Activated CD4-positive, alpha-beta memory T cell treated with anti-CD3 and anti-CD28 coated beads, Interleukin-2, amount 10 ng/mL, durations not matched to agents 7 days and 5 days (primary cell): ENCODE data around the gene MEG3. TPM values are rescaled to one million over a fixed set of nuclear protein-coding genes. Genes with fewer than 3 reads are reported as not detected.

ENCODE experiments used
- CTCF ChIA-PET: fragments of 350-600 bp; sonication (Branson Sonifier 250); formaldehyde crosslinking; loops from one replicate; lab custom pipeline; 2021; ENCODE audit warnings: antibody characterized with exemption, inconsistent platforms; lab: Charles Lee
- POLR2A ChIA-PET: fragments of 350-600 bp; sonication (Branson Sonifier 250); formaldehyde crosslinking; loops from one replicate; lab custom pipeline; 2021; ENCODE audit warnings: antibody characterized with exemption; lab: Charles Lee
- DNase-seq: peaks from one replicate; pipeline ENCODE4 v3.0.0-alpha.2; 2020
- H3K27ac Mint-ChIP-seq: one replicate; pipeline ENCODE4 v1.8.0; 2021; ENCODE audit warnings: mild to moderate bottlenecking, mixed read lengths
- H3K27me3 Mint-ChIP-seq: one replicate; pipeline ENCODE4 v1.8.0; 2021; ENCODE audit warnings: mixed read lengths
- H3K36me3 Mint-ChIP-seq: one replicate; pipeline ENCODE4 v1.8.0; 2021; ENCODE audit warnings: low read depth, mixed read lengths
- H3K4me1 Mint-ChIP-seq: one replicate; pipeline ENCODE4 v1.8.0; 2021; ENCODE audit warnings: mixed read lengths
- H3K4me3 Mint-ChIP-seq: one replicate; pipeline ENCODE4 v1.8.0; 2021; ENCODE audit warnings: mild to moderate bottlenecking, mixed read lengths
- H3K9me3 Mint-ChIP-seq: one replicate; pipeline ENCODE4 v1.8.0; 2021; ENCODE audit warnings: mixed read lengths
- total RNA-seq, 2 experiments: library from RNA; stranded (reverse); gene quantifications; one replicate each; pipeline ENCODE4 v1.2.3, GENCODE V29; 2021

The MEG3 gene
- total RNA-seq, 2 experiments from 2014 or later = not detected

DNA sequence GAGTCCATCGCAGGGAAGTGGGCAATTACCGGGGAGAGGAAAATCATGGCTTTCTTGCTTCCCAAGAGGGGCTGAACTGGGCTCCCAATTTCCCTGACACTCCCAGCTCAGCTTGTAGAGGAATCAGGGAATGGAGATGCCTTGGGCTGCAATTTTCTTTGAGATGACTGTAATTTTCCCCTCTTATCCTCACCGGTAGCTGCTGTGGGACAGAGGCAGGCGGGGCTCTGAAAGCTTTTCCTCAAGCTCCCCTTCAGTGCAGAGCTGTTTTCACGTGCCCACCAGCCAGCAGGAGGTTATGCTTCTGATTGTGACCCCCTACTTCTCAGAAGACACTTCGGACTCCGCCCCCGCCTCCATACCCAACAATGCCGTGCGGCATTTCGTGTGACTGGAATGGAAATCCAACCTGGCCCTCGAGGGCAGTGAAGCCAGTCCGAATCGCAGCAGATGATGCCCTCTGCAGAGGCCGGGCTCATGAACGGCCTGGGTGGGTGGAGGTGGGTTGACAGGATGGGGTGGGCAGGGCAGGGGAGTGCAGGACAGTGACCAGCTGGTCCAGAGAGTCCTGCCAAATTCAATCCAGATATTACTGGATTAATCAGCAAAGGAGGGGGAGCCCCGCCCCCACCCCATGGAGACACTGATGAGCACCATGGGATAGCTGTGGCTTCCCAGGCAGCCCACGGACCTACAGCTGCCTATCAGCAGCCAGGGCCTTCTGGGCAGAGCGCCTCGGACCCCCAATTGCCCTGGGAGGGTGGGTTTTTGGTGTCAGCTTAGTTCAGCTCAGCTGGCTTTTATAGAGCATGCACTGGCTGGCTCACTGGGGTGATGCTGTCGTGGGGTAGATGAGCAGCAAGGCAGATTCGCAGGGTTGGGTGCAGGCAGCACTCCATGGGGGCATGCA, 40.0 kb downstream of the MEG3 start:
- H3K4me1 Mint-ChIP-seq = no peaks in the 10 kb centered on the region
- H3K36me3 Mint-ChIP-seq = no peaks in the 10 kb centered on the region
- no peak overlapping the region for H3K27ac Mint-ChIP-seq
- H3K4me3 Mint-ChIP-seq = no peak overlapping the region
- ChIA-PET CTCF (no interaction called here), POLR2A (no interaction called here)
- no peak for DNase-seq
- no peaks in the 10 kb centered on the region for H3K9me3 Mint-ChIP-seq
- H3K27me3 Mint-ChIP-seq = no peaks in the 10 kb centered on the region

- Mint-ChIP-seq H3K27ac (no peak overlapping the region), H3K36me3 (no peaks in the 10 kb centered on the region), H3K4me1 (no peaks in the 10 kb centered on the region), H3K27me3 (no peaks in the 10 kb centered on the region), H3K4me3 (no peak overlapping the region), H3K9me3 (no peaks in the 10 kb centered on the region)
- no peak for DNase-seq
- CTCF ChIA-PET = no interaction called here
- POLR2A ChIA-PET = no interaction called here
These were observed 41.0 kb downstream of the MEG3 start for GRCh38 chr14:100866666-100867630.

- no peaks in the 10 kb centered on the region for H3K4me1 Mint-ChIP-seq
- H3K27ac Mint-ChIP-seq = no peak overlapping the region
- H3K4me3 Mint-ChIP-seq = no peak overlapping the region
- H3K36me3 Mint-ChIP-seq = no peaks in the 10 kb centered on the region
- H3K9me3 Mint-ChIP-seq = no peaks in the 10 kb centered on the region
- ChIA-PET POLR2A (no interaction called here), CTCF (no interaction called here)
- H3K27me3 Mint-ChIP-seq = no peaks in the 10 kb centered on the region
- no peak for DNase-seq
These were observed 41.9 kb downstream of the MEG3 start for GRCh38 chr14:100867631-100868315.

DNA sequence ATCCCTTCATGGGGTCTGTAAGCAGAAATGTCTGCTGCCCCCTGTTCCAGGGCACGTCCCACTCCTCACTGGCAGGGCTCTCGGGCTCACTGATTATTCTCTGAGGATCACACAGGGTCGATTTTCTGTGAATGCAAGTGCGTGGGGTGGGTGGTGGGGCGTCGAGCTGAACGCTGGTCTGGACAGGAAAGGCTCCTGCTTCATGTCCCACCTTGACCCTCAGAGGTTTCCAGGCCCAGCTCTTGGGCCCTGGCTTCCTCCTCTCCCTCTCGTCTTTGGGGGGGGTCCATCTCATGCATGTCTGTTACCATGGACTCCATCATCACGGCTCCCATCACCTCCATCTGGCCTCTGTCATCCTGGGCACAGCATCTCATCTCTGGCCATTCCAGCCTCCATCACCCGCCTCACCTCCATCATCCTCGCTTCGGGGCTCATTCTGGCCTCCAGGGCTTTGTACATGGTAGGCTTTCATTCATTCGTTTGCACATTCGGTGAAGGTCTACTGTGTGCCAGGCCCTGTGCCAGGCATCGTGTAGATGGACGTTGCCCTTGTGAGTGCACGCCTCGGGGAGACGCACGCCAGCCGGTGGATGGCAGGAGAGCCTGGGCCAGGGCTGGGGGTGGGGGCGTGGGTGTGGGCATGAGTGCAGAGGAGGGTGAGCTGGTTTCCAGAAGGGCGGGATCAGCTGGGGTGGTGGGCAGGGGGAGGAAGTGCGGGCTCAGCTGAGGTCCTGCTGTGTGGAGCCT, 42.9 kb downstream of the MEG3 start:
- Mint-ChIP-seq H3K36me3 (no peaks in the 10 kb centered on the region), H3K27ac (no peak overlapping the region), H3K4me1 (no peaks in the 10 kb centered on the region), H3K4me3 (no peak overlapping the region), H3K27me3 (no peaks in the 10 kb centered on the region), H3K9me3 (peaks cover 5% of the 10 kb centered on the region)
- ChIA-PET CTCF (no interaction called here), POLR2A (no interaction called here)
- no peak for DNase-seq

GRCh38 chr14:100871234-100872186, 45.6 kb downstream of the MEG3 start:
- peaks cover 5% of the 10 kb centered on the region for H3K9me3 Mint-ChIP-seq
- ChIA-PET CTCF (no interaction called here), POLR2A (no interaction called here)
- H3K36me3 Mint-ChIP-seq = no peaks in the 10 kb centered on the region
- no peak for DNase-seq
- no peak overlapping the region for H3K4me3 Mint-ChIP-seq
- no peaks in the 10 kb centered on the region for H3K4me1 Mint-ChIP-seq
- no peaks in the 10 kb centered on the region for H3K27me3 Mint-ChIP-seq
- H3K27ac Mint-ChIP-seq = no peak overlapping the region

- H3K36me3 Mint-ChIP-seq = no peaks in the 10 kb centered on the region
- DNase-seq = no peak
- H3K9me3 Mint-ChIP-seq = peaks cover 5% of the 10 kb centered on the region
- CTCF ChIA-PET = no interaction called here
- no peaks in the 10 kb centered on the region for H3K4me1 Mint-ChIP-seq
- H3K27me3 Mint-ChIP-seq = no peaks in the 10 kb centered on the region
- no peak overlapping the region for H3K27ac Mint-ChIP-seq
- POLR2A ChIA-PET = no interaction called here
- no peak overlapping the region for H3K4me3 Mint-ChIP-seq
These were observed 46.6 kb downstream of the MEG3 start for GRCh38 chr14:100872259-100873095.

GRCh38 chr14:100873096-100873482, 47.2 kb downstream of the MEG3 start:
- no peak overlapping the region for H3K27ac Mint-ChIP-seq
- ChIA-PET POLR2A (no interaction called here), CTCF (no interaction called here)
- no peaks in the 10 kb centered on the region for H3K27me3 Mint-ChIP-seq
- no peaks in the 10 kb centered on the region for H3K4me1 Mint-ChIP-seq
- no peaks in the 10 kb centered on the region for H3K36me3 Mint-ChIP-seq
- H3K4me3 Mint-ChIP-seq = no peak overlapping the region
- DNase-seq = no peak
- H3K9me3 Mint-ChIP-seq = peaks cover 5% of the 10 kb centered on the region

GRCh38 chr14:100874051-100874410, 48.1 kb downstream of the MEG3 start:
- CTCF ChIA-PET = no interaction called here
- no peaks in the 10 kb centered on the region for H3K27me3 Mint-ChIP-seq
- H3K36me3 Mint-ChIP-seq = no peaks in the 10 kb centered on the region
- H3K27ac Mint-ChIP-seq = no peak overlapping the region
- H3K4me1 Mint-ChIP-seq = no peaks in the 10 kb centered on the region
- POLR2A ChIA-PET = no interaction called here
- no peak for DNase-seq
- H3K9me3 Mint-ChIP-seq = peaks cover 5% of the 10 kb centered on the region
- no peak overlapping the region for H3K4me3 Mint-ChIP-seq

DNA sequence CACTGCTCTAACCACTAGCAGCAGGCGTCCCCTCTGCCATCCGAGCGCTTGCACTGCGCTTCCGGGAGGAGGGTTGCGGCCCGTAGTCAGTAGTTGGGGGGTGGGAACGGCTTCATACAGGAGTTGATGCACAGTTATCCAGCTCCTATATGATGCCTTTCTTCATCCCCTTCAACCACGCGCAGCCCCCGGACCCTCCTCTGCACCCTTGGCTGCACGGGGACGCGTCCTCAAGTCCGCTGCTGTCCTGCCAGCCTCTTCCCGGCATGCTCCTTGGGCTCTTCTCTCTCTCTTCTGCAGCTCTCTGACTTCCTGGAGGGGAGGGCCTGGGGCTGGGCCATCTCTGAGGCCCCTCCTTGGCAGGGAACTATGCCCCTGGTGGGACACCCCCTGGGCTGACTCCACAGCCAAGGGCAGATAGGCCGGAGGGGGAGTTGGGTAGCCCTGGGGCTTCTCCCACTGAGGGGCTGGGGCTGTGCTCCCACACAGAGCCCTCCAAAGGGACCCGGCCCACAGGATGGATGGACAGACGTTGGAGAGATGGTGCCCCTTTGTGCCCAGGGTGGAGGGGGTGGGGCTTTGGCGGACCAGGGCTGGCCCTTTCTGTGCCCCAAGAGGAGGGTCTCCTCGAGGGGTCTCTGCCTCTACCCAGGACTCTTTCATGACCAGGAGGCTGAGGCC, 48.6 kb downstream of the MEG3 start:
- DNase-seq = no peak
- POLR2A ChIA-PET = no interaction called here
- H3K27ac Mint-ChIP-seq = no peak overlapping the region
- CTCF ChIA-PET = no interaction called here
- no peaks in the 10 kb centered on the region for H3K36me3 Mint-ChIP-seq
- H3K9me3 Mint-ChIP-seq = peaks cover 5% of the 10 kb centered on the region
- no peak overlapping the region for H3K4me3 Mint-ChIP-seq
- H3K27me3 Mint-ChIP-seq = no peaks in the 10 kb centered on the region
- no peaks in the 10 kb centered on the region for H3K4me1 Mint-ChIP-seq

GRCh38 chr14:100875126-100875525, 49.2 kb downstream of the MEG3 start:
- no peaks in the 10 kb centered on the region for H3K4me1 Mint-ChIP-seq
- ChIA-PET POLR2A (no interaction called here), CTCF (no interaction called here)
- H3K36me3 Mint-ChIP-seq = no peaks in the 10 kb centered on the region
- DNase-seq = no peak
- H3K27ac Mint-ChIP-seq = no peak overlapping the region
- peaks cover 5% of the 10 kb centered on the region for H3K9me3 Mint-ChIP-seq
- H3K27me3 Mint-ChIP-seq = no peaks in the 10 kb centered on the region
- no peak overlapping the region for H3K4me3 Mint-ChIP-seq
